GM19023 (cell line): ENCODE results near the gene TIMM44.
"Not testable (repeated sequence)": the region's sequence is repeated elsewhere in the genome, so short reads cannot be mapped to it uniquely, and the experiment has no call there.

Experiments
- ATAC-seq: cut with Tn5 transposase; IDR thresholded peaks from one replicate; pipeline ENCODE4 v1.9.1; 2021; ENCODE audit warnings: mild to moderate bottlenecking, moderate library complexity; ENCODE audit not compliant: unreplicated experiment

The TIMM44 gene

DNA sequence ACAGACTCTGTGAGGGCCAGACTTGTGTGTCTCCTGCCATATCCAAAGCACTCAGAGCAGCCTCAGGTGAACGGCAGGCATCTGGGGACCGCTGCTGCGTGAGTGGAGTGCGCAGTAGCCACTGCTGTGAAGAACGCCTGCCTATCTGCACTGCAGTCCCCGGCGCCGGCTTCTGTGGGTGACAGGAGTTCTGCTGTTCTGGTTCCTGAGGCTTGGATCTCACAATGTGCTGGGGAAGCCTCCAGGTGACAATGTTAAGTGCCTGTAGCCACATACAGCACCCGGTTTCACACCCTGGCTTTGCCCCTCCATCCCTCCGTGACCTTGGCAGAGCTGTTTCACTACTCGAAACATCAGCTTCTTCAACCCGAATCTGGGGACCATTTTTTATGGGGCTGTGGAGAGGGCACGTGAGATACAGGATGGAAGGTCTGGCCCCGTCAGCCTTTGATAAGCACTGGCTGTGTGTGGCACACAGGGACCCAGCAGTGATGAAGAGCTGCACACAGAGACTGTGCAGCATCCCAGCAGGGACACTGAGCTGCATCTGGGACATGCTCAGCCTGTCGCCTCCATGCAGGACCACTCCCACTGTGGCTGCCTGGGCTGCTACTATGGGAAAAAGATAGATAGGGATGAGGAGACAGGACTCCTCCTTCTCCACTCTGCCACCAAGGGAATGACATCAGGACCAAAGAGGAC lies 33.7 kb upstream of the TIMM44 start:
- no peak for ATAC-seq

DNA sequence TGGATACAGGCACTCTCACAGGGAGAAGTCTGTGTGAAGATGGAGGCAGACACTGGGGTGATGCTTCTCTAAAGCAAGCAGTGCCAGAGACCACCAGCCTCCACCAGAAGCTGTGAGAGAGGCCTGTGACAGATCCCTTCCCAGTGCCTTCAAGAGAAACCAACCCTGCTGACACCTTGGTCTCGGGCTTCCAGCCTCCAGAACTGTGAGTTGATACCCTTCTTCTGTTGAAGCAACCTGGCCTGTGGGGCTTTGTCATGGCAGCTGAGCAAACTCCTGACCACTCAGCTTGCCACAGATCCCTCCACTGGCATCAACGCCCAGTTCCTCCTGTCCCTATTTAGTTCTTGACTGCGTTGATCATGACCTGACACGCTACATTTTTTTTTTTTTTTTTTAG lies 33.0 kb upstream of the TIMM44 start:
- ATAC-seq: no peak

- ATAC-seq: no peak
Observed at GRCh38 chr19:7975037-7975436, 31.6 kb upstream of the TIMM44 start.

GRCh38 chr19:7973883-7974282 lies 30.4 kb upstream of the TIMM44 start:
- ATAC-seq: no peak

- no peak for ATAC-seq
Observed at GRCh38 chr19:7971553-7972520, 28.4 kb upstream of the TIMM44 start.

GRCh38 chr19:7970716-7971448 lies 27.4 kb upstream of the TIMM44 start:
- ATAC-seq: no peak

GRCh38 chr19:7969555-7969939 lies 26.1 kb upstream of the TIMM44 start:
- ATAC-seq: no peak

DNA sequence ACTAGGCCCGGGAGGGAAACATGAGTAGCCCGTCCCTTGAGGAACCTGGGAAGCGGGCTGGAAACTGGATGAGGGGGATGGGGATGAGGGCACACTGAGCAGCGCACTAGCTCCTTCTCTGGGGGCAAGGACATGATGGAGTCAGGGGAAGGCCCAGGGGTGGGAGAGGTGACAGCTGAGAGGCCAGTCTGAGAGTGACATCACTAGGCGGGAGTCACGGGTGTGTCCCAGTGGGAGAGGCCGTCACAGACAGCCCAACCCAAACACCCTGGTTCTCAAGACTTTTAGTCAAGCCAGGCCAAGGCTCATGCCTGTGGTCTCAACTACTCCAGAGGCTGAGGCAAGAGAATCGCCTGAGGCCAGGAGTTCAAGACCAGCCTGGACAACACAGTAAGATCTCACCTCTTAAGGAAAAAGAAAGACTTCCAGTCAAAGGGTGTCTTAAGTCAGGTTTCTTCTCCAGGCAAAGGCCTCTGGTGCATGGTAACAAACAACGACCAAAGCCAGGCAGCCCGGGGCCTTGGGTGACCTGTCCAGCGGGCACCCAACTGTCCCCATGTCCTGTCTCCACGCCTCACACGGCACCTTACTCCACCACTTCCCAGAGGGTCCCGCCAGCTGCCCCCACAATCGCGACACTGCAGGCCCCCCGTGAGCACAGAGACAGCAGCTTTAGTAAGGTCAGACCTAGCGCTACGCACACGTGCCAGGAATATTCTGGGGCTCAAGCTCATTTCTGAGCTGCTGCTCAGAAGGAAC lies 25.5 kb upstream of the TIMM44 start:
- no peak for ATAC-seq

DNA sequence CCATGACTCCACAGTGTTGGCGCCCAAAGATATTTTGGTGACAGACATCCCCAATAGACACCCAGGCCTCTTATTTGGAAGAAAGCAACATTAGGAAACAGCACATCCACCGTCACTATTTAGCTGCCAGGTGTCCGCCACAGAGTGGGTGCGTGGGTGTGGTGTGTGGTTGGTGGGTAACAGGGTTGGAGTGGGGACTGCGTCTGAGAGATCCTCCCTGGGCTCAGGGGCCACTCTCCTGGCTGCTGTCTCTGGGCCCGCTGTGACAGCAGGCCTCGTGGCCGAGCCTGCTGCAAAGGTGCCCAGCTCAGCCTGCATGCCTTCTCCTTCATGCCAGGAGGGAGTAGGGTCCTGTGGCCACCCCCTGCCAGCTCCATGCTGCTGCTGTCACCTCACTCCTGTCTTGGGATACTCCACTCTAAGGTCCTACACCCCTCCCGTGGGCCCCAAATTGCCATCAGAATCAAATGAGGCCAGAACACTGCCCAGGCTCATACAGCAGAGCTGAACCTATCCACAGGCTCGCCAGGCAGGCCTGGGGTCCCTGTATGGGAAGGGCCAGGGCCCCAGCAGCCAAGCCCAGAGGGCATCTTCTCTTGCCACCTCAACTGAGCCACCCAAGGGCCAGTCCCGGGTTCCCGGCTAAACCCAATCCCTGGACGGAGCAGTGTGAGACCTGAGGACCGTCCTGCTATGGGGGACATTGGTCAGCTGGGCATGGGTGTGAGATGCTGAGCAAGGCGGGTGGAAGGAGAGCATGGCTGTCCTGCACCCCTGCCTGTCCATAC lies 24.7 kb upstream of the TIMM44 start:
- ATAC-seq: no peak

- no peak for ATAC-seq
Observed at GRCh38 chr19:7965921-7966665, 22.6 kb upstream of the TIMM44 start.

GRCh38 chr19:7965259-7965841 lies 21.9 kb upstream of the TIMM44 start:
- no peak for ATAC-seq

DNA sequence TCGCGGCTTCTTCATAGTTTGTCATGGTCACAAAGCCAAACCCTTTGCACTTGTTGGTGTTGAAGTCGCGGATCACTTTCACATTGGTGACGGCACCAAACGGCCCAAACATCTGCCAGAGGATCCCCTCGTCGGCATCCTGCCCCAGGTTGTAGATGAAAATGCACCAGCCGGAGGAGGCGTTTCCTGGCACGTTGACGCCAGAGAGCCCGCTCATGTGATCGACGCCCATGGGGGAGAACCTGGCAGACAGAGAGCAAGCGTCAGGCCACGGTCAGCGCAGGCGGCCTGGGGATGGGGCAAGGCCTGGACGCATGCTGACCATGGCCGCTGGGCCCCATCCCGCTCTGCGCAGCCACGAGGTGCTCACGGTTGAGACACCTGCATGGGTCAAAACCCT lies 20.1 kb upstream of the TIMM44 start:
- no peak for ATAC-seq

- no peak for ATAC-seq
Observed at GRCh38 chr19:7962644-7963268, 19.3 kb upstream of the TIMM44 start.

- ATAC-seq: no peak
Observed at GRCh38 chr19:7961920-7962626, 18.6 kb upstream of the TIMM44 start.

- ATAC-seq: not testable (repeated sequence)
Observed at GRCh38 chr19:7961082-7961481, 17.6 kb upstream of the TIMM44 start.

DNA sequence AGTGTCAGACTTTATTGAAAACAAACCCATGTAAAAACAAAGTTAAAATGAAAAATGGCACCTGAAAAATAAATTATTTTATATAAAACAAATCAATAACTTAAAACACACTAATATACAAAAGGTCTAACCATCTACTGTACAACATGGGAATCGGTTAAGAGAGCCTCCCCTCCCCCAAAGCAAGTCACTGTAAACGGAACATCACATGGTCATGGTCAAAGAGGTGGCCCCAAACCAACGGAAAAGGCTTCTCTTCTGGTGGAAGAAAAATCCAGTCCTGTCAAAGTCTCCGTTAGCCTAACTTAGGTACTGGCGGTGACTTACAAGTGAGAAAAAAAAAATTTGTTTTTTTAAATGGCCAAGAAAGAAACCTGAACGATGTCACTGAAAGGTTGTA lies 15.7 kb upstream of the TIMM44 start:
- ATAC-seq: no peak

DNA sequence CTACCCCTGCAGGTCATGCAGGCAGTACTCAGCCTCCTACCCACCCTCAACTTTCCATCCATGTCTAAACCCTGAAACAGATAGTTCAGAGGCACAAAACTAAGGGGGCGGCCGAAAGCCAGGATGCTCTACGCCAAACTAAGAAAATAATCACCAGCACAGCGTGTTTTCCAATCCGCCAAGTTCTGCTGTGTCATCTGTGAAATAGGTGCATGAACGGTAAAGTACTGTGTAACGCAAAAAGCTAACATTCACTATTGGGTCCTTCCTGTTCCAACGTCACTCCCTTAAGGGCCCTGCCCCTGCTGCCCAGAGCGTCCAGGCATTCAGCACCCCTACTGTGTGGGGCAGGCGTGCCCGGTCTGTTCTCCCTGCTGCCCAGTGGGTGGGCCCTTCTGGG lies 12.2 kb upstream of the TIMM44 start:
- ATAC-seq: no peak

GRCh38 chr19:7953576-7953975 lies 10.1 kb upstream of the TIMM44 start:
- no peak for ATAC-seq
